ENCODE results near the gene USP32. TPM values are rescaled to one million over a fixed set of nuclear protein-coding genes. Genes with fewer than 3 reads are reported as not detected.
"Not testable (repeated sequence)": the region's sequence is repeated elsewhere in the genome, so short reads cannot be mapped to it uniquely, and the experiment has no call there.

The USP32 gene
- total RNA-seq, 1 experiment from 2014 or later: 32.3 TPM

DNA sequence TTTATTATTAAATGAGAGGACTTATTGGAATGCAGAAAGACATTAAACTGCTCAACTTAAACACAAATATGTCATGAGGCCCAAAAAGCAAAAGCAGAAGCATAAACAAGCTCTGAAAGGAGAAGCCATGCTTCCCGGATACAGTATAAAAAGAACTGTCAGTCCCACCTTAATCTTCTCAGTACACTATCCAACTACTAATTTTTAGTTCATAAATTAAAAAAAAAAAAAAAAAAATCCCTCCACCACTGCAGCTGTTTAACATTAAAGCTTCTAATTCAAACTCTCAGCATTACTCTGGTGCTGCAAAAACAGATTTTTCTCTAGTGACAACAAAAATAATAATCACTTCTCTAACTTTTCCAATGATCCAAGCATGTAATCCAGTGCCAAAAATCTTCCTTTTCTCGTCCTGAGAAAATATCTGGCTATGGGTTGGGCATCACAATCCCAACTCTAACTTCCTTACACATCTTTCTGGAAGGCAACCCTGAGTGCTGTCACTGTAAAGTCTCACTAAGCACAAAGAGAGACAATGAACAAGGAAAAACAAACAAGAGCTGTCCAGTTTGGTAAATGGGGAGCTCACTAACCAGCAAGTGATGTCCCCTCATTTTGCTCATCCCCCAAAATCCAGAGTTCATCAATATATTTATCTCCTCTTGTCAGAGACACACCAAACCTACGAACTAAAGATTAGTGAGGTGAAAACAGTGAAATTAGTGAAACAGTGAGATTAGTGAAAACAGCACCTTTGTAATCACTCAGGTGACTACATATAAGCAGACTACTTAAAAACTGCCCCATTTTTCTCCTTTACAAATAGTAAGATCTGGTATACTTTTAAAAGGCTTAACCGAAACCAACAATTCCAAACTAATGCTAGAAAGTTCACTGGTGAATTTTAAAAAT is 5.5 kb downstream of the USP32 start:
- TF ChIP-seq, protein P1, sequence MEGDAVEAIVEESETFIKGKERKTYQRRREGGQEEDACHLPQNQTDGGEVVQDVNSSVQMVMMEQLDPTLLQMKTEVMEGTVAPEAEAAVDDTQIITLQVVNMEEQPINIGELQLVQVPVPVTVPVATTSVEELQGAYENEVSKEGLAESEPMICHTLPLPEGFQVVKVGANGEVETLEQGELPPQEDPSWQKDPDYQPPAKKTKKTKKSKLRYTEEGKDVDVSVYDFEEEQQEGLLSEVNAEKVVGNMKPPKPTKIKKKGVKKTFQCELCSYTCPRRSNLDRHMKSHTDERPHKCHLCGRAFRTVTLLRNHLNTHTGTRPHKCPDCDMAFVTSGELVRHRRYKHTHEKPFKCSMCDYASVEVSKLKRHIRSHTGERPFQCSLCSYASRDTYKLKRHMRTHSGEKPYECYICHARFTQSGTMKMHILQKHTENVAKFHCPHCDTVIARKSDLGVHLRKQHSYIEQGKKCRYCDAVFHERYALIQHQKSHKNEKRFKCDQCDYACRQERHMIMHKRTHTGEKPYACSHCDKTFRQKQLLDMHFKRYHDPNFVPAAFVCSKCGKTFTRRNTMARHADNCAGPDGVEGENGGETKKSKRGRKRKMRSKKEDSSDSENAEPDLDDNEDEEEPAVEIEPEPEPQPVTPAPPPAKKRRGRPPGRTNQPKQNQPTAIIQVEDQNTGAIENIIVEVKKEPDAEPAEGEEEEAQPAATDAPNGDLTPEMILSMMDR (conservative IDR thresholded peaks at IDR 0.05): no peak
- no peak for TF ChIP-seq EZH2 (IDR thresholded peaks at IDR 0.05; ENCODE audit: low read depth)
- Histone ChIP-seq H3K4me3 (no peak overlapping the region), H2AFZ (no peak overlapping the region), H3K4me2 (no peak overlapping the region), H3K27ac (no peak overlapping the region), H4K20me1 (ENCODE audit: insufficient read depth) (peaks cover 14% of the 10 kb centered on the region; the same call in 1 of the 2 replicates), H3K27me3 (ENCODE audit: insufficient read depth, low read depth) (no peaks in the 10 kb centered on the region), H3K9me3 (ENCODE audit: insufficient read depth, low read depth) (no peaks in the 10 kb centered on the region), H3K9me2 (ENCODE audit: insufficient read depth) (no peaks in the 10 kb centered on the region), H3K36me3 (ENCODE audit: low read depth) (no peaks in the 10 kb centered on the region), H3K4me1 (replicated peaks; ENCODE audit: insufficient read depth) (peaks cover 16% of the 10 kb centered on the region), H3K79me2 (ENCODE audit: low read depth) (peaks cover 94% of the 10 kb centered on the region), H3F3A (ENCODE audit: insufficient read depth, low read depth) (peaks cover 9% of the 10 kb centered on the region; the same call in 1 of the 2 replicates)
- intact Hi-C loops (cut with micrococcal nuclease; ENCODE audit: unreplicated experiment): no loop called here
- CTCF ChIA-PET: no interaction called here
- POLR2A ChIA-PET (ENCODE audit: unreplicated experiment): no interaction called here
- no peak for DNase-seq
- BruUV-seq (replicated peaks): no TSS peak

DNA sequence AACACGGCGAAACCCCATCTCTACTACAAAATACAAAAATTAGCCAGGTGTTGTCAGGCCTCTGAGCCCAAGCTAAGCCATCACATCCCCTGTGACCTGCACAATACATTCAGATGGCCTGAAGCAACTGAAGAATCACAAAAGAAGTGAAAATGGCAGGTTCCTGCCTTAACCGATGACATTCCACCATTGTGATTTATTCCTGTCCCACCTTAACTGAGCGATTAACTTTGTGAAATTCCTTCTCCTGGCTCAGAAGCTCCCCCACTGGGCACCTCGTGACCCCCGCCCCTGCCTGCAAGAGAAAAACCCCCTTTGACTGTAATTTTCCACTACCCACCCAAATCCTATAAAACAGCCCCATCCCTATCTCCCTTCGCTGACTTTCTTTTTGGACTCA is 7.0 kb downstream of the USP32 start:
- H3K9me2 ChIP-seq (ENCODE audit: insufficient read depth): not testable (repeated sequence)

GRCh38 chr17:60383379-60383778 is 8.6 kb downstream of the USP32 start:
- Histone ChIP-seq H3K9me2 (ENCODE audit: insufficient read depth) (no peaks in the 10 kb centered on the region), H3K4me3 (no peak overlapping the region), H3K4me1 (replicated peaks; ENCODE audit: insufficient read depth) (no peaks in the 10 kb centered on the region; the same call in 1 of the 2 replicates), H3F3A (ENCODE audit: insufficient read depth, low read depth) (no peaks in the 10 kb centered on the region), H3K4me2 (no peak overlapping the region), H3K9me3 (ENCODE audit: insufficient read depth, low read depth) (no peaks in the 10 kb centered on the region), H4K20me1 (ENCODE audit: insufficient read depth) (peaks cover 7% of the 10 kb centered on the region; the same call in 1 of the 2 replicates), H3K36me3 (ENCODE audit: low read depth) (no peaks in the 10 kb centered on the region), H2AFZ (no peak overlapping the region), H3K27me3 (ENCODE audit: insufficient read depth, low read depth) (no peaks in the 10 kb centered on the region), H3K79me2 (ENCODE audit: low read depth) (peaks cover 66% of the 10 kb centered on the region), H3K27ac (no peak overlapping the region)
- POLR2A ChIA-PET (ENCODE audit: unreplicated experiment): interaction anchor here (0.6 kb wide), 1 partner anchor 196 kb away, joined by 7 read pairs; no protein-coding TSS in a partner anchor
- CTCF ChIA-PET: no interaction called here
- DNase-seq: no peak
- no peak for TF ChIP-seq EZH2 (IDR thresholded peaks at IDR 0.05; ENCODE audit: low read depth)
- TF ChIP-seq, protein P1 (conservative IDR thresholded peaks at IDR 0.05): no peak
- intact Hi-C loops (cut with micrococcal nuclease; ENCODE audit: unreplicated experiment): no loop called here
- BruUV-seq (replicated peaks): no TSS peak

More for the DNA sequence above, 7.0 kb downstream of the USP32 start:
- intact Hi-C loops (cut with micrococcal nuclease; ENCODE audit: unreplicated experiment); H3K4me2 ChIP-seq; BruUV-seq (replicated peaks); POLR2A ChIA-PET (ENCODE audit: unreplicated experiment); H3K9me3 ChIP-seq (ENCODE audit: insufficient read depth, low read depth); DNase-seq; H2AFZ ChIP-seq; H3K4me3 ChIP-seq; CTCF ChIA-PET; H3K27me3 ChIP-seq (ENCODE audit: insufficient read depth, low read depth); H3K4me1 ChIP-seq (replicated peaks; ENCODE audit: insufficient read depth); H3K27ac ChIP-seq; H3F3A ChIP-seq (ENCODE audit: insufficient read depth, low read depth); H3K36me3 ChIP-seq (ENCODE audit: low read depth): not testable (repeated sequence)
- Histone ChIP-seq H4K20me1 (ENCODE audit: insufficient read depth) (peaks cover 12% of the 10 kb centered on the region; the same call in 1 of the 2 replicates), H3K79me2 (ENCODE audit: low read depth) (peaks cover 79% of the 10 kb centered on the region)
